ENCODE data around the gene CRHR1.

DNA sequence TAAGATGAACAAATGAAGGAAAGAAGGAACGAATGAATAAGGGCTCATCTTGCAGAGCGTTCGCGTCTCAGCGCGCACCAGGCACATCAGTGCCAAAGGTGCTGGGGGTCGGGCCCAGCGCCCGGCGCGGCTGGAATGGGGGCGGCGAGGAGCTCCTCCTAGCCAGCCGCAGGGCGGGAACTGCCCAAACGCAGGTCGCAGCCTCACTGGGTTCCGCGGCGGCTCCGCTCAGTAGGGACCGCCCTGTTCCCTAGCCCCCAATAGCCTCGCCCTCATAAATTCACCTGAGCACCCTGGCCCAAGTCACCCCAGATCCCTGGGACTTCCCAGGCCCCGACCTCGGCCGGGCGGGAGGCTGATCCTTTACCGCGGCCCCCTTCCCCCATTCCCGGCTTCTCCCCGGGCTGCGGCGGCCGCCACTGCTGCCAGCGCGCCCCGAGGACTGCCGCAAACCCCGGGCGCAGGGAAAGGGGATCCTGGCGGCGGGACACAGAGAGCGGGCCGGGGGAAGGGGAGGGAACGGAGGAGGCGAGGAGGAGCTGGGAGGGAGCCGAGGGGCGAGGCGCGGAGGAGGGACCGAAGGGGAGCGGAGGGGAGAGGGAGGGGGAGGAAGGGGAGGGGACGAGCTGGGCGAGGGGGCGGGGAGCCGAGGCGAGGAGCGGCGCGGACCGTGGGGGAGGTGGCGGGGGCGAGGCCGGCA, 377 bp upstream of the CRHR1 start:
- TF ChIP-seq, protein P1, sequence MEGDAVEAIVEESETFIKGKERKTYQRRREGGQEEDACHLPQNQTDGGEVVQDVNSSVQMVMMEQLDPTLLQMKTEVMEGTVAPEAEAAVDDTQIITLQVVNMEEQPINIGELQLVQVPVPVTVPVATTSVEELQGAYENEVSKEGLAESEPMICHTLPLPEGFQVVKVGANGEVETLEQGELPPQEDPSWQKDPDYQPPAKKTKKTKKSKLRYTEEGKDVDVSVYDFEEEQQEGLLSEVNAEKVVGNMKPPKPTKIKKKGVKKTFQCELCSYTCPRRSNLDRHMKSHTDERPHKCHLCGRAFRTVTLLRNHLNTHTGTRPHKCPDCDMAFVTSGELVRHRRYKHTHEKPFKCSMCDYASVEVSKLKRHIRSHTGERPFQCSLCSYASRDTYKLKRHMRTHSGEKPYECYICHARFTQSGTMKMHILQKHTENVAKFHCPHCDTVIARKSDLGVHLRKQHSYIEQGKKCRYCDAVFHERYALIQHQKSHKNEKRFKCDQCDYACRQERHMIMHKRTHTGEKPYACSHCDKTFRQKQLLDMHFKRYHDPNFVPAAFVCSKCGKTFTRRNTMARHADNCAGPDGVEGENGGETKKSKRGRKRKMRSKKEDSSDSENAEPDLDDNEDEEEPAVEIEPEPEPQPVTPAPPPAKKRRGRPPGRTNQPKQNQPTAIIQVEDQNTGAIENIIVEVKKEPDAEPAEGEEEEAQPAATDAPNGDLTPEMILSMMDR (optimal IDR thresholded peaks at IDR 0.05 in 1 of 3, IDR thresholded peaks at IDR 0.05 in 1 of 3, conservative IDR thresholded peaks at IDR 0.05 in 1 of 3; ENCODE audit: extremely low read depth in 1 of 3, insufficient read depth in 2 of 3, low read length in 3 of 3) = no peak
- TF ChIP-seq EZH2 (IDR thresholded peaks at IDR 0.05; ENCODE audit: low read length) = peak; percentile 99

Data from keratinocyte (primary cell).